Measurements from ENCODE around the gene GTF2A2.

DNA sequence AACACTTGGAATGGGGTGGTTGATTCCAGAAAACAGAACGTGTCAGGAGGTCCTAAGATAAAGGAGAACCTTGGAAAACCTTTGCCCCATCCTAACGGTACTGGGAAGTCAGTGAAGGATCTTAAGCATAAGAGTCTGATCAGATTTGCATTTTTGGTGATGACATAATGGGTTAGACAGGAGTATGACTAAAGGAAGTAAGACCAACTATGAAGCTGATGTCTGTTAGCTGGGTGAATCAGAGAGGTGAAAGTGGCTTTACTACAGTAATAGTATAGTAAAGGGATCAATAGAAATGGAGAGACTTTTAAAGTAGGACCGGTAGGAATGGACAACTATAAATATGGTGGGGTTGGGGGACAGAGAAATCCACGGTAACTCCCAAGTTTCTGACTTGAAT lies 12.6 kb downstream of the GTF2A2 start:
- no peak for TF ChIP-seq MXI1 (IDR thresholded peaks at IDR 0.05; ENCODE audit: low read depth, low read length)
- TF ChIP-seq, protein P1, sequence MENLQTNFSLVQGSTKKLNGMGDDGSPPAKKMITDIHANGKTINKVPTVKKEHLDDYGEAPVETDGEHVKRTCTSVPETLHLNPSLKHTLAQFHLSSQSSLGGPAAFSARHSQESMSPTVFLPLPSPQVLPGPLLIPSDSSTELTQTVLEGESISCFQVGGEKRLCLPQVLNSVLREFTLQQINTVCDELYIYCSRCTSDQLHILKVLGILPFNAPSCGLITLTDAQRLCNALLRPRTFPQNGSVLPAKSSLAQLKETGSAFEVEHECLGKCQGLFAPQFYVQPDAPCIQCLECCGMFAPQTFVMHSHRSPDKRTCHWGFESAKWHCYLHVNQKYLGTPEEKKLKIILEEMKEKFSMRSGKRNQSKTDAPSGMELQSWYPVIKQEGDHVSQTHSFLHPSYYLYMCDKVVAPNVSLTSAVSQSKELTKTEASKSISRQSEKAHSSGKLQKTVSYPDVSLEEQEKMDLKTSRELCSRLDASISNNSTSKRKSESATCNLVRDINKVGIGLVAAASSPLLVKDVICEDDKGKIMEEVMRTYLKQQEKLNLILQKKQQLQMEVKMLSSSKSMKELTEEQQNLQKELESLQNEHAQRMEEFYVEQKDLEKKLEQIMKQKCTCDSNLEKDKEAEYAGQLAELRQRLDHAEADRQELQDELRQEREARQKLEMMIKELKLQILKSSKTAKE (IDR thresholded peaks at IDR 0.05; ENCODE audit: low read depth, poor library complexity, severe bottlenecking) = no peak
- no peak for TF ChIP-seq RAD21 (IDR thresholded peaks at IDR 0.05; ENCODE audit: insufficient read depth, low read depth, low read length)
